Activated gamma-delta T cell (primary cell): ENCODE measurements around the gene PLVAP.

ENCODE experiments used
- DNase-seq: peaks from one replicate; lab custom pipeline; 2025; lab: John Stamatoyannopoulos, UW

Gene PLVAP

DNA sequence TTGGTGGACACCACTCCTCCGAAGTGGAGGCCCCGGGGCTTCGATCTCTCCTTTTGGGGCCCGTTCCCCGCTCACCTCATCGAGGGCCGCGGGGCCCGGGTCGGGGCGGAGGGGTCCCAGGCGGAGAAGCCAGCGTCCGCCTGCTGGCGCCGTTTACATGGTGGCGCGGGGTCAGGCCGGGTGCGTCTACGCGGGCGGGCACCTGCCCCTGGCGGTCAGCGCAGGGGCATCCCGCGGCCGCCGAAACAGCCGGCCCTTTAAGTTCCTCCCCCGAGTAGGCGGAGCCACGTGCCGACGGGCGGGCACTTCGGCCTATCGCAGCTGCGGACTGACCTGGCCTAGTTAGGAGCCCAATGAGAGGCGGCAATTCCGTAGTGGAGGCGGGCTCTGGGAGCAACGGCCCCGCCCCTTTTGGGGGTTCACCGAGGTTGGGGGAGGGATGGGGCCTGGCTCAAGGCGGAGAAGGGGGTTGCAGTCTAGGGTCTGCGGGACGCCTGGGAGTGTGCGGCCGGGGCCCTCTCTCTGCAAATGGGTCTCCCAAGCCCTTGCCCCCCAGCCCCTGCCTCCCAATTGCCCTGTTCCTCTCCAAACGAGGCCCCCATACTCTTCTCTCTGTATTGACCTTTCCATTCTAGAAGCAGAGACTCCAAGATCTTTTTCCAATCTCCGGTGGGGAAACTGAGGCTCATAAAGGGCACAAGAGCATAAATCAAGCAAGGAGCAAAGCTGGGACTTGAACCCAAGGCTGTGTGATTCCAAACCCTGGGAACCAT, 73.8 kb downstream of the PLVAP start, which contains the start of gene ABHD8:
TSS of gene ABHD8 (minus strand) at position 259 of the 773 bp plus-strand sequence. CDS start 1,809 bp downstream, outside the sequence.
- peak; percentile 81 for DNase-seq

DNA sequence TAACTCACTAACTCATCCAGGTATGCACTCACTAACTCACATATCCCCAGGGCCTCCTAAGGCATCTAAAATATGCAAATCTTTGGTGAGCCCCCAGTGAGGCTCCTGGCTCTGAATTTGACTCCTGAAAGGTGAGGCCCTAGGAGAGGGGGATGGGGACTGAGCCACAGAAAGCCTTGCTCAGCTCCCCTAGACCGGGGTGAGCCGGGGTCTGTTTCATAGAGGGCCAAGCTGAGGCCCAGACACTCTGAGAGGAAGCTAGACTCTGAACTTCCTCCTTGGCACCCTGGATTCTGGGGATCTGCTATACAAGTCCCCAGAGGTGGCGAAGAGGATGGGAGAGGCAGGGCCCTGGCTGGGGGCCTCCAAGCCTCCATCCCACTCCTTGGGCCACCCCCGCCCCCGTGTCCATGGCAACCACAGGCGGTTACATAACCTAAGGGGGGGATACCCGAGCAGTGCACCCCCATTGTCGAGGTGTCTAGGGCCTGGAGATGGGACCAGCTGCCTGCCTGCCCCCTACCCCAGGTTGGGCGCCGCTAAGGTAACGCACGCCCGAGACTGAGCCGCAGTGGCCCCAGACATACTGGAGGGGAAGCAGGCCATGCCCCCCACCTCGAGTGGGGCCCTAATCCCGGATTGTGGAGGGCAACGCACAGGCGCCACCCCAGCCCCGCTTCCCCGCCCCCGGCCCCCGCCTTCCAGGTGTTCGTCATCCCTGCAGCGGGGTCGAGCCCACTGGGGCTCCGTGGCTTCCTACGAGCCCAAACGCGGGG, 74.6 kb downstream of the PLVAP start:
- DNase-seq: no peak
